Measurements from ENCODE around the gene GOLGA8K. TPM values are rescaled to one million over a fixed set of nuclear protein-coding genes. Genes with fewer than 3 reads are reported as not detected.
"Not testable (repeated sequence)": the region's sequence is repeated elsewhere in the genome, so short reads cannot be mapped to it uniquely, and the experiment has no call there.

The GOLGA8K gene
- under 1 TPM in 4 of 9 donors, not detected in 5; 0.20 to 0.56 (median 0.29) TPM for total RNA-seq
- under 1 TPM; 0.30 to 0.32 TPM for polyA plus RNA-seq
- long read RNA-seq, donor 1, result 0 reads
- long read RNA-seq, donor 2, result 0 reads
- long read RNA-seq, donor 3, result 0 reads

DNA sequence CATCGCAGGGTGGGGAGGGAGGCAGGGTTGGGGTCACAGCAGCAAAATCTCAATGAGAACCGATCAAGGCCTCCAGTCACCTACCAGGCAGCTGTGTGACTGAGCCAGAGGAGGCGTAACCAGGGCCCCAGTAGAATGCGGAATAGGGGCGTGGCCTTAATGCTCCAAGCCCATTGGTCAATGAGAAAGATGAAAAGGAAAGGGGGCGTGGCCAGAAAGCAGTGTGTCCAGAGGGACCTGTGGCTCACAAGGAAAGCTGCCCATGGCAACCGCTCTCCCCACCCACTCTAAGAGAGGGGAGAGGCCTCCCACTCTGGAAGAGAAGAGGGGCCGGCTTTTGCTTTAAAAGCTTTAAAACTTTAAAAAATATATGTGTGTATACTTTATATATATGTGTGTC, at the start of gene GOLGA8K:
GOLGA8K (minus strand) TSS at position 101 of the 400 bp plus-strand sequence; CDS start at position 3, 98 bp downstream.
- H3K27me3 ChIP-seq; H3K4me1 ChIP-seq; H3K27ac ChIP-seq; DNase-seq; H3K9me3 ChIP-seq; intact Hi-C loops (cut with DNase I); H3K36me3 ChIP-seq; H3K4me3 ChIP-seq; ATAC-seq: not testable (repeated sequence)
- 80% methylated on average over 1 of the region's 8 CpGs; no CpG with 5 or more reads in 3 of the 4 donors for WGBS, 4 donors

DNA sequence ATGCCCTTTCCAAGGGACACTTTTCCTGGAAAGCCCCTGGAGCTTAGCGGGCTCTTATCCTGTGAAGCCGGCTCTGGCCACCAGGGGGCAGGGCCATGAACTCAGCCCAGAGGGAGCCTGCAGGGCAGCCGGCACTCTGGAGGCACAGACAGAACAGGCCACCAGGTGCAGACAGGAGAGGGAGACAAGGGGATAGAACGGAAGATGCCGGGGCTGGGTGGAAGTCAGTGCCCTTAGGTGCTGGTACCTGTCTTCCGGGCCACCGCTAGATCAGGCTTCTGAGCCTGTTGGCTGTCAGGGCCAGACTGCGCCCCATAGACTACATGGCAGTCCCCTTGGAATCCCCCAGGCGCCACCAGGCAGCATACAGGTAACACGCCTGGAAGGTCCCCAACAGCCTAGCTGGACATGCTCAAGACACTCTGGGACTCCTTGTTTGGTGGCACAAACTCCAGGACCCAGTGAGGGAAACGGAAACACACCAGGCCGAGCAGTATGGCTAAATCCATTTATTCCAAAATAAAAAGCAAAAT, 37.4 kb upstream of the GOLGA8K start:
- ATAC-seq; H3K27ac ChIP-seq; H3K4me3 ChIP-seq; intact Hi-C loops (cut with DNase I); DNase-seq; H3K36me3 ChIP-seq; H3K9me3 ChIP-seq; H3K4me1 ChIP-seq; H3K27me3 ChIP-seq: not testable (repeated sequence)
- 20 to 26% methylated on average over 4 to 5 of the region's 12 CpGs; no CpG with 5 or more reads in 2 of the 4 donors for WGBS, 4 donors
- peak in 2 of 12 donors; percentile 8 to 18 for TF ChIP-seq CTCF (IDR thresholded peaks at IDR 0.05)

GRCh38 chr15:32434102-32434963, 31.2 kb upstream of the GOLGA8K start:
- H3K27me3 ChIP-seq; DNase-seq; intact Hi-C loops (cut with DNase I); H3K9me3 ChIP-seq; H3K36me3 ChIP-seq; H3K4me1 ChIP-seq; H3K4me3 ChIP-seq; H3K27ac ChIP-seq: not testable (repeated sequence)
- WGBS, 4 donors, result no CpG with 5 or more reads among the region's 73 CpGs
- peak; percentile 32 to 82 (median 72) for ATAC-seq

GRCh38 chr15:32427635-32428034, 24.5 kb upstream of the GOLGA8K start:
- H3K9me3 ChIP-seq; H3K27me3 ChIP-seq; H3K4me3 ChIP-seq; intact Hi-C loops (cut with DNase I); ATAC-seq; H3K27ac ChIP-seq; DNase-seq; H3K4me1 ChIP-seq; H3K36me3 ChIP-seq: not testable (repeated sequence)
- 35 to 71% (median 52%) methylated on average over 1 of the region's 4 CpGs for WGBS, 4 donors

- H3K27me3 ChIP-seq; H3K27ac ChIP-seq; ATAC-seq; intact Hi-C loops (cut with DNase I); H3K4me1 ChIP-seq; H3K4me3 ChIP-seq; H3K9me3 ChIP-seq; H3K36me3 ChIP-seq: not testable (repeated sequence)
- peak in 1 of 5 donors; percentile 62 for DNase-seq
- 86 to 94% (median 89%) methylated on average over 4 of the region's 4 CpGs for WGBS, 4 donors
Observed at GRCh38 chr15:32426511-32426910, 23.4 kb upstream of the GOLGA8K start.

DNA sequence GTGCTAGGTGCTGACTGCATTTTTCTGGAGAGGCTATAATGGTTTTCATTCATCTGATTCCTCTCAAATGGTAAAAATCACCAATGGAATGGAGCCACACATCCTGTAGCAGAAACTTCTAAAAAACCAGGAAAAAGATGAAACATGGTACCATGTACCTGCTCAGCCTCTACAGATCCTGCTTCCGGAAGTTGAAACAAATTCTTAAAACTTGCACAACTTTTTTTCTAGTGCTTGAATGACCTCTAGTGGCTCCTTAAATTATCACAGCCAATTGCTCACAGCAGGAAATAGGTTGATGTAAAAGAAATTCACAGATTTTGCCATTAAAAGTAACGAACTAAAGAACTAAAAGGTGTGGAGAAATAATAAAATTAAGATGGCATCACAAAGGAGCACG, 4.8 kb upstream of the GOLGA8K start:
- H3K36me3 ChIP-seq; intact Hi-C loops (cut with DNase I); H3K9me3 ChIP-seq; H3K27ac ChIP-seq; ATAC-seq; H3K4me3 ChIP-seq; DNase-seq; H3K4me1 ChIP-seq; H3K27me3 ChIP-seq: not testable (repeated sequence)
- TF ChIP-seq CTCF (IDR thresholded peaks at IDR 0.05), result peak in 6 of 12 donors; percentile 17 to 42 (median 40)
- WGBS, 4 donors, result 0 to 6% (median 1%) methylated on average over 2 of the region's 3 CpGs

DNA sequence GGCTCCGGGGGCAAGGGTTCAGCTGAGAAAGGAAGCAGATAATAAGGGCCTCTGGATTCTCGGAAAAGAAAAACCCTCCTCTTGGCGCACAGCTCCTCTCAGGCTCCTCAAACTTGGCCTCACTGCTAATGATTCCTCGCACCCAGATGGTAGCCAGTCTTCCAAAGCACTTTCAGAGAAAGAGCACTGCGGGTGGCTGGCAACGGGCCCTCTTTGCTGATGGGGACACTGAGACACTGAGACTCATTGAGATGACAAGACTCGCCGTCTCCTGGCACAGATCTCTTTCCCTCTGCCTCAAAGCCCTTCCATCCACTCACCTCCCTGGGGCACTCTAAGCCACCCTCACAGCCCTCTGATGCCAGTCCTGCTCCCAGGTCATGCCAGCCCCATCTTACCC, 6.6 kb downstream of the GOLGA8K start:
- DNase-seq, result not testable (repeated sequence)

DNA sequence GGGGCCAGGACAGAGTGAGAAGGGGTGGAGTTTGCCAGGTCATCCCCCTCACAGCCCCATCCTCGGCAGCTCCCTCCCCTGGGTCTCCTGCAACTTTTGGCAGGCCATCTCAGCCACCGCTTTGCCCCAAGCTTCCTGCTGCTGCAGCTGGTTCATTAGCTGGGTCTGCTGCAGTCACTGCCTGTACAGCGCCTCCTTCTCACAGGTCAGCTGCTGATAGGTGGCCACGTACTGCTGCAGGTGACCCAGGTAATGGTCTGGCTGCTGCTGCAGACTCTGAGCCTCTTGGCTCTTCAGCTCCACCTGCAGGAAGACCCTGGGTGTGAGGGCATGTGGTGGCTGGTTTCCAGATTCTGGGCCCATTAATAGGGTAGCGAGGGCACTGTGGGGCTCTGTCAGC, 8.3 kb downstream of the GOLGA8K start:
- H3K36me3 ChIP-seq; DNase-seq; H3K9me3 ChIP-seq; H3K27me3 ChIP-seq; H3K27ac ChIP-seq; intact Hi-C loops (cut with DNase I); ATAC-seq; H3K4me1 ChIP-seq; H3K4me3 ChIP-seq: not testable (repeated sequence)
- 58 to 64% methylated on average over 2 to 3 of the region's 5 CpGs; no CpG with 5 or more reads in 2 of the 4 donors for WGBS, 4 donors

More for the DNA sequence above, 6.6 kb downstream of the GOLGA8K start:
- H3K27me3 ChIP-seq; intact Hi-C loops (cut with DNase I); H3K9me3 ChIP-seq; H3K27ac ChIP-seq; ATAC-seq; H3K36me3 ChIP-seq; H3K4me1 ChIP-seq; H3K4me3 ChIP-seq: not testable (repeated sequence)
- WGBS, 4 donors, result 84 to 86% methylated on average over 3 of the region's 8 CpGs; no CpG with 5 or more reads in 2 of the 4 donors

Measured in heart left ventricle (tissue), 16 donors.